Liver (tissue), 9 donors: ENCODE measurements around the gene ZDHHC21. TPM values are rescaled to one million over a fixed set of nuclear protein-coding genes. Genes with fewer than 3 reads are reported as not detected.

Experiments used
- DNase-seq: peaks from one replicate; pipeline ENCODE4 v3.0.0-alpha.2; 2017; ENCODE audit warnings: low spot score
- H3K27ac ChIP-seq, 2 donors: one replicate each; pipeline ENCODE4 v1.7.0; 2013; ENCODE audit warnings: inconsistent platforms in 2 of 2, low read length in 2 of 2, control low read depth in 1 of 2, low read depth in 1 of 2, mild to moderate bottlenecking in 1 of 2
- H3K27me3 ChIP-seq, 4 donors: one replicate each; pipeline versions ENCODE4 v1.6.1 to v1.7.0; 2013; ENCODE audit warnings: low read length in 3 of 4, inconsistent platforms in 1 of 4, mild to moderate bottlenecking in 1 of 4, moderate library complexity in 1 of 4; ENCODE audit not compliant: control insufficient read depth in 4 of 4, insufficient read depth in 4 of 4
- H3K36me3 ChIP-seq, 4 donors: one replicate each; pipeline versions ENCODE4 v1.6.1 to v1.7.0; 2013; ENCODE audit warnings: low read length in 3 of 4, mild to moderate bottlenecking in 3 of 4, low read depth in 1 of 4, moderate library complexity in 1 of 4; ENCODE audit not compliant: control insufficient read depth in 4 of 4, insufficient read depth in 3 of 4
- H3K4me1 ChIP-seq, 4 donors: one replicate each; pipeline versions ENCODE4 v1.6.1 to v1.7.0; 2013; ENCODE audit warnings: low read length in 3 of 4, mild to moderate bottlenecking in 3 of 4, moderate library complexity in 1 of 4; ENCODE audit not compliant: control insufficient read depth in 4 of 4, insufficient read depth in 4 of 4
- H3K4me3 ChIP-seq, 3 donors: one replicate each; pipeline versions ENCODE4 v1.6.1 to v1.7.0; 2013; ENCODE audit warnings: low read length in 3 of 3, control low read depth in 1 of 3, low read depth in 1 of 3, mild to moderate bottlenecking in 1 of 3
- H3K9ac ChIP-seq, 2 donors: one replicate each; pipeline ENCODE4 v1.7.0; 2013; ENCODE audit warnings: low read length in 2 of 2, mild to moderate bottlenecking in 2 of 2, moderate library complexity in 2 of 2, control low read depth in 1 of 2, low read depth in 1 of 2
- H3K9me3 ChIP-seq, 4 donors: one replicate each; pipeline versions ENCODE4 v1.6.1 to v1.7.0; 2013; ENCODE audit warnings: low read length in 3 of 4; ENCODE audit not compliant: control insufficient read depth in 4 of 4
- ATF3 ChIP-seq: IDR thresholded peaks from 2 replicates; pipeline ENCODE4 v1.6.1; 2016; ENCODE audit warnings: antibody characterized with exemption
- CTCF ChIP-seq: fragments of 150-350 bp; IDR thresholded peaks from 2 replicates; pipeline ENCODE4 v1.5.1; 2017; ENCODE audit warnings: improper control_type of control experiment, low read depth, low read length; ENCODE audit not compliant: missing input control
- EGR1 ChIP-seq, 2 donors: IDR thresholded peaks; 2 replicates each; pipeline ENCODE4 v1.6.1; 2016 to 2018; ENCODE audit warnings: antibody characterized with exemption in 2 of 2, low read depth in 2 of 2
- FOXA1 ChIP-seq: IDR thresholded peaks from 2 replicates; pipeline ENCODE4 v1.6.1; 2016; ENCODE audit warnings: antibody characterized with exemption
- FOXA2 ChIP-seq: IDR thresholded peaks from 2 replicates; pipeline ENCODE4 v1.6.1; 2016; ENCODE audit warnings: antibody characterized with exemption
- GABPA ChIP-seq, 2 donors: IDR thresholded peaks in 1 of 2; conservative IDR thresholded peaks in 1 of 2; 2 replicates each; pipeline ENCODE4 v1.6.1; 2016; ENCODE audit warnings: antibody characterized with exemption in 2 of 2, mild to moderate bottlenecking in 1 of 2, moderate library complexity in 1 of 2
- HNF4A ChIP-seq, 2 donors: conservative IDR thresholded peaks; 2 replicates each; pipeline ENCODE4 v1.6.1; 2016; ENCODE audit warnings: antibody characterized with exemption in 2 of 2, mild to moderate bottlenecking in 2 of 2
- HNF4G ChIP-seq: IDR thresholded peaks from 2 replicates; pipeline ENCODE4 v1.6.1; 2016; ENCODE audit warnings: antibody characterized with exemption
- JUND ChIP-seq, 2 donors: IDR thresholded peaks; 2 replicates each; pipeline ENCODE4 v1.6.1; 2016; ENCODE audit warnings: antibody characterized with exemption in 2 of 2
- MAX ChIP-seq: IDR thresholded peaks from 2 replicates; pipeline ENCODE4 v1.6.1; 2016; ENCODE audit warnings: antibody characterized with exemption
- NR2F2 ChIP-seq: IDR thresholded peaks from 2 replicates; pipeline ENCODE4 v1.6.1; 2016; ENCODE audit warnings: antibody characterized with exemption
- RAD21 ChIP-seq, 2 donors: IDR thresholded peaks; 2 replicates each; pipeline ENCODE4 v1.6.1; 2016; ENCODE audit warnings: antibody characterized with exemption in 2 of 2, mild to moderate bottlenecking in 2 of 2
- TAF1 ChIP-seq: conservative IDR thresholded peaks from 2 replicates; pipeline ENCODE4 v1.6.1; 2016; ENCODE audit warnings: antibody characterized with exemption, mild to moderate bottlenecking
- YY1 ChIP-seq: IDR thresholded peaks from 2 replicates; pipeline ENCODE4 v1.6.1; 2016; ENCODE audit warnings: antibody characterized with exemption, mild to moderate bottlenecking
- ZBTB33 ChIP-seq: IDR thresholded peaks from 2 replicates; pipeline ENCODE4 v1.6.1; 2016; ENCODE audit warnings: antibody characterized with exemption
- WGBS: extraction: QIAGEN DNeasy Blood & Tissue Kit; methylation state at CpG from one replicate; pipeline ENCODE4 v1.1.7; 2013; 5-methylcytosine and 5-hydroxymethylcytosine counted together
- polyA plus RNA-seq, 2 donors: library from polyadenylated mRNA; stranded (reverse) in 1 of 2; unstranded in 1 of 2; fragments of 200-250 nt in 1 of 2; fragments of >200 nt in 1 of 2; fragmentation: Nextera tagmentation in 1 of 2; extraction: Ambion mirVana in 1 of 2; gene quantifications; one replicate each; pipeline versions ENCODE4 v1.2.1 to v1.2.3, GENCODE V29; 2013 to 2015
- total RNA-seq, 2 donors: library from RNA; depleted of rRNA; stranded (reverse); fragments of >200 nt; gene quantifications; one replicate each; pipeline ENCODE4 v1.2.3, GENCODE V29; 2014
- TF ChIP-seq, protein P1 (sequence below): IDR thresholded peaks from 2 replicates; pipeline ENCODE4 v1.6.1; 2016; ENCODE audit warnings: antibody characterized with exemption, mild to moderate bottlenecking
- donor health status: healthy.
- donor health status: healthy.
- donor health status: healthy.
- donor health status: healthy.
- donor health status: healthy.

Gene ZDHHC21
- total and polyA plus RNA-seq, 4 donors: 1.3 to 6.0 (median 2.7) TPM

DNA sequence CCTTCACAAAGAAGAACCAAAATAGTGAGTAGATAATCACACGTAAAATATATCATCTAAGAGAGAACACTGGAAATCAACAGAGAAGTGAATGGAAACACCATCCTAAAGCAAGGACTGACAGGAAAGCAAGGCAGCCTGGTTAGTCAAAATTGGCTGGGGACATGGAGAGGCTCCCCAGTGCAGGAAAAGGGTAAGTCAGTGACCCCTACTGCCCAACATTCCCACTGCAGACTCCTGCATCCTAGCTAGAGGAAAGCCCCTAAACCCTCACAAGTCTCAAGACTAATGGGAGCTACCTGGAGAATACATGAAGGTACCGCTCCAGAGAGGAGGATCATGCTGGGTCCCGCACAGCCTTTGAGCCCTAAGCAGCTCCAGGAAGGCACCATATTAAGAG lies 60.1 kb downstream of the ZDHHC21 start (continued):
- no peak for TF ChIP-seq MAX
- TF ChIP-seq YY1: no peak
- TF ChIP-seq TAF1: no peak
- no peak for TF ChIP-seq NR2F2
- no peak for TF ChIP-seq FOXA1

GRCh38 chr9:14627513-14627912 lies 65.7 kb downstream of the ZDHHC21 start:
- Histone ChIP-seq H3K27me3 (no peaks in the 10 kb centered on the region), H3K36me3 (peaks cover 0 to 12% (median 2%) of the 10 kb centered on the region in 4 donors), H3K4me1 (no peaks in the 10 kb centered on the region), H3K27ac (no peak overlapping the region), H3K9me3 (no peaks in the 10 kb centered on the region), H3K9ac (no peak overlapping the region), H3K4me3 (no peak overlapping the region)
- TF ChIP-seq YY1 (no peak), GABPA (IDR thresholded peaks at IDR 0.05 in 1 of 2, conservative IDR thresholded peaks at IDR 0.05 in 1 of 2) (no peak), TAF1 (no peak), JUND (IDR thresholded peaks at IDR 0.05) (no peak), ATF3 (no peak), ZBTB33 (no peak), MAX (no peak), FOXA1 (no peak), HNF4G (no peak), EGR1 (IDR thresholded peaks at IDR 0.05; ENCODE audit: low read depth in 2 of 2) (no peak), HNF4A (conservative IDR thresholded peaks at IDR 0.05) (no peak), FOXA2 (no peak), CTCF (no peak), RAD21 (IDR thresholded peaks at IDR 0.05) (no peak), NR2F2 (no peak)
- TF ChIP-seq, protein P1, sequence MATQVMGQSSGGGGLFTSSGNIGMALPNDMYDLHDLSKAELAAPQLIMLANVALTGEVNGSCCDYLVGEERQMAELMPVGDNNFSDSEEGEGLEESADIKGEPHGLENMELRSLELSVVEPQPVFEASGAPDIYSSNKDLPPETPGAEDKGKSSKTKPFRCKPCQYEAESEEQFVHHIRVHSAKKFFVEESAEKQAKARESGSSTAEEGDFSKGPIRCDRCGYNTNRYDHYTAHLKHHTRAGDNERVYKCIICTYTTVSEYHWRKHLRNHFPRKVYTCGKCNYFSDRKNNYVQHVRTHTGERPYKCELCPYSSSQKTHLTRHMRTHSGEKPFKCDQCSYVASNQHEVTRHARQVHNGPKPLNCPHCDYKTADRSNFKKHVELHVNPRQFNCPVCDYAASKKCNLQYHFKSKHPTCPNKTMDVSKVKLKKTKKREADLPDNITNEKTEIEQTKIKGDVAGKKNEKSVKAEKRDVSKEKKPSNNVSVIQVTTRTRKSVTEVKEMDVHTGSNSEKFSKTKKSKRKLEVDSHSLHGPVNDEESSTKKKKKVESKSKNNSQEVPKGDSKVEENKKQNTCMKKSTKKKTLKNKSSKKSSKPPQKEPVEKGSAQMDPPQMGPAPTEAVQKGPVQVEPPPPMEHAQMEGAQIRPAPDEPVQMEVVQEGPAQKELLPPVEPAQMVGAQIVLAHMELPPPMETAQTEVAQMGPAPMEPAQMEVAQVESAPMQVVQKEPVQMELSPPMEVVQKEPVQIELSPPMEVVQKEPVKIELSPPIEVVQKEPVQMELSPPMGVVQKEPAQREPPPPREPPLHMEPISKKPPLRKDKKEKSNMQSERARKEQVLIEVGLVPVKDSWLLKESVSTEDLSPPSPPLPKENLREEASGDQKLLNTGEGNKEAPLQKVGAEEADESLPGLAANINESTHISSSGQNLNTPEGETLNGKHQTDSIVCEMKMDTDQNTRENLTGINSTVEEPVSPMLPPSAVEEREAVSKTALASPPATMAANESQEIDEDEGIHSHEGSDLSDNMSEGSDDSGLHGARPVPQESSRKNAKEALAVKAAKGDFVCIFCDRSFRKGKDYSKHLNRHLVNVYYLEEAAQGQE: no peak
- WGBS: 80% methylated on average over 1 of the region's 1 CpG
- no peak for DNase-seq
